ENCODE data around the gene SF3B1. TPM values are rescaled to one million over a fixed set of nuclear protein-coding genes. Genes with fewer than 3 reads are reported as not detected.

The SF3B1 gene
- total RNA-seq, 2 donors from 2014 or later = 259 to 506 TPM

GRCh38 chr2:197464175-197464574 lies 29.3 kb upstream of the SF3B1 start:
- H3K36me3 ChIP-seq = peaks cover 40% of the 10 kb centered on the region
- peaks cover 8 to 10% of the 10 kb centered on the region in 2 donors for H3K4me1 ChIP-seq (ENCODE audit: control insufficient read depth in 1 of 2, low read depth in 2 of 2)
- ATAC-seq (ENCODE audit: insufficient number of reproducible peaks, low FRiP score, low read depth) (no peak), DNase-seq (ENCODE audit: low spot score) (no peak)
- no peak overlapping the region for H3K27ac ChIP-seq
- H3K4me3 ChIP-seq = no peak overlapping the region
- H3K9me3 ChIP-seq = no peaks in the 10 kb centered on the region
- no peak for TF ChIP-seq CTCF (IDR thresholded peaks at IDR 0.05)
- no peaks in the 10 kb centered on the region for H3K27me3 ChIP-seq (replicated peaks; ENCODE audit: insufficient read depth)

GRCh38 chr2:197461057-197461456 lies 26.2 kb upstream of the SF3B1 start:
- no peaks in the 10 kb centered on the region for H3K9me3 ChIP-seq
- H3K27ac ChIP-seq = no peak overlapping the region
- DNase-seq (ENCODE audit: low spot score) (no peak), ATAC-seq (ENCODE audit: insufficient number of reproducible peaks, low FRiP score, low read depth) (no peak)
- H3K4me3 ChIP-seq = no peak overlapping the region
- H3K4me1 ChIP-seq (ENCODE audit: control insufficient read depth in 1 of 2, low read depth in 2 of 2) = peaks cover 13% of the 10 kb centered on the region in 2 donors
- H3K36me3 ChIP-seq = peaks cover 28% of the 10 kb centered on the region
- TF ChIP-seq CTCF (IDR thresholded peaks at IDR 0.05) = no peak
- no peaks in the 10 kb centered on the region for H3K27me3 ChIP-seq (replicated peaks; ENCODE audit: insufficient read depth)

GRCh38 chr2:197460649-197461048 lies 25.8 kb upstream of the SF3B1 start:
- DNase-seq (ENCODE audit: low spot score) = no peak
- Histone ChIP-seq H3K36me3 (peaks cover 25% of the 10 kb centered on the region), H3K9me3 (no peaks in the 10 kb centered on the region), H3K27ac (no peak overlapping the region), H3K27me3 (replicated peaks; ENCODE audit: insufficient read depth) (no peaks in the 10 kb centered on the region), H3K4me3 (no peak overlapping the region), H3K4me1 (ENCODE audit: control insufficient read depth in 1 of 2, low read depth in 2 of 2) (peaks cover 13 to 16% of the 10 kb centered on the region in 2 donors)
- ATAC-seq (ENCODE audit: insufficient number of reproducible peaks, low FRiP score, low read depth) = no peak
- TF ChIP-seq CTCF (IDR thresholded peaks at IDR 0.05) = no peak

- no peak overlapping the region for H3K27ac ChIP-seq
- H3K27me3 ChIP-seq (replicated peaks; ENCODE audit: insufficient read depth) = no peaks in the 10 kb centered on the region
- peaks cover 6% of the 10 kb centered on the region for H3K36me3 ChIP-seq
- H3K4me1 ChIP-seq (ENCODE audit: control insufficient read depth in 1 of 2, low read depth in 2 of 2) = peaks cover 18 to 34% of the 10 kb centered on the region in 2 donors
- peak overlapping the region; percentile 83 for H3K4me3 ChIP-seq
- DNase-seq (ENCODE audit: low spot score) (no peak), ATAC-seq (ENCODE audit: insufficient number of reproducible peaks, low FRiP score, low read depth) (no peak)
- no peaks in the 10 kb centered on the region for H3K9me3 ChIP-seq
- TF ChIP-seq CTCF (IDR thresholded peaks at IDR 0.05) = no peak
Observed at GRCh38 chr2:197455428-197455827, 20.6 kb upstream of the SF3B1 start.

GRCh38 chr2:197454923-197455322 lies 20.1 kb upstream of the SF3B1 start:
- Histone ChIP-seq H3K9me3 (no peaks in the 10 kb centered on the region), H3K27me3 (replicated peaks; ENCODE audit: insufficient read depth) (no peaks in the 10 kb centered on the region), H3K27ac (peak overlapping the region in 1 of 2 donors; percentile 99), H3K36me3 (peaks cover 2% of the 10 kb centered on the region), H3K4me1 (ENCODE audit: control insufficient read depth in 1 of 2, low read depth in 2 of 2) (peaks cover 18 to 32% of the 10 kb centered on the region in 2 donors), H3K4me3 (peak overlapping the region; percentile 83)
- ATAC-seq (ENCODE audit: insufficient number of reproducible peaks, low FRiP score, low read depth) = no peak
- no peak for DNase-seq (ENCODE audit: low spot score)
- TF ChIP-seq CTCF (IDR thresholded peaks at IDR 0.05) = no peak

Data from thoracic aorta (tissue), 2 donors.